ENCODE results near the gene NFYB.

GRCh38 chr12:104109446-104110271, 28.4 kb downstream of the NFYB start:
- TF ChIP-seq SIN3A (IDR thresholded peaks at IDR 0.05; ENCODE audit: low read depth) (no peak), SRF (IDR thresholded peaks at IDR 0.05; ENCODE audit: low read depth) (no peak), CTCF (IDR thresholded peaks at IDR 0.05 in 2 of 3, conservative IDR thresholded peaks at IDR 0.05 in 1 of 3; ENCODE audit: borderline replicate concordance in 1 of 3, insufficient read depth in 1 of 3, low read depth in 2 of 3, low read length in 2 of 3) (no peak), JUND (IDR thresholded peaks at IDR 0.05) (no peak), EGR1 (IDR thresholded peaks at IDR 0.05; ENCODE audit: low read depth) (no peak), POLR2A (IDR thresholded peaks at IDR 0.05; ENCODE audit: borderline replicate concordance, extremely low read depth, insufficient read depth, insufficient read length) (no peak), CEBPB (IDR thresholded peaks at IDR 0.05; ENCODE audit: low read depth) (no peak)
